DMS53 (cell line): ENCODE data around the gene BPGM.
A peak's percentile ranks its signal among the peaks of the same experiment; 100 is the strongest.

ENCODE experiments used
- DNase-seq: peaks from one replicate; lab custom pipeline; 2025; lab: John Stamatoyannopoulos, UW

Gene BPGM

DNA sequence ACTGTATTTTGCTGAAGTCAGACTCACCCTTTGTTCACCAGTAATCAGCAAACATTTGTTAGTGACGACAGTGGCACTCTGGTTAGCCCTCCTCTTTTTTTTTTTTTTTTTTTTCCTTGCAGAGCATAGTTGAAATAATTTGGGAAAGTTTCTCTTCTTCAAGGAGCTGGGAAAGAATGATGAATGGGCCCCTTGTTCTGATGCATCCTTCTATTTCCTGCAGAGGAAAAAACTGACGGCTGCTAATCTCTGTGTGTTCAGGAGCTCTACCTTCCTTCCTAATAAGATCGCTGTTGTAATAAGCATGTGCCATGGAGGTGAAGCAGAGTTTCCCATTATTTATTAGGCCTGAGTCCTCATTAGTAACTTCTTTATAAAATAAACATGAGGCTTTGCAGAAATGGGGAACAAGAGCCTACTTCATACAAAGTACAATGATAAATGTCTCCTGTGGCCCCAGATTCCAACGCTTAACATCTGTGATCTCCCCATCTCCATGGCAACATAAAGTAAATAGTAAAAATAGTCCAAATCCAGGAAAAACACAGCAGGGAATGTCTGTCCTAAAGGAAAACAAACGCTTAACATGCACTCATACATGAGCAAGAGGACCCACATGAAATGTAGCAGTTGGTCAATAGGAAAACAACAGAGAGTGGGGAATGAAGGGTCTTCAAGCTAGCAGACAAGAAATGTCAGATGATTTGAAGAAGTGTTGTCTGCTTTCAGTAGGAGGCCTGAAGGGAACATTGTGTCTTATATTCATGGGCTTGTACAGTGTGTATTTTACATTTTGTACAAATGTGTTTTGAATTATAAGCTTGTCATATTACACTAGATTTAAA is 73.7 kb downstream of the BPGM start:
- DNase-seq: peak; percentile 16

DNA sequence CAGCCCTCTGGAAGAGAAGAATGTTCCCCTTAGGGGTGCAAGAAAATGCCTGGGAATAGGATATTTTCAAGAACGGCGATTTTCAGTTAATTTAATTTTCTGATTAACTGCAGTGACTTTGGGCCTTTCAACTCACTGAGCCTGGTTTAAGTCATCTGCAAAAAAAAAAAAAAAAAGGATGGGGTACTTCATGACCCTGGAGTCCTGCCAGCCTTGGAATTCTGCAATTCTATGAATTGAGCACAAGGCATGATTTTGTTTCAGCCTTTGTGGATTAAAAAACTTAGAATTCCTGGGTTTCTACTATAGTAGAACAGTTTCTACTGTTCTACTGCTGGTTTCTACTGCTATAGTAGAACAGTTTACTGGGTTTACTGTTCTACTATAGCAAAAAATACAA is 74.5 kb downstream of the BPGM start:
- no peak for DNase-seq

DNA sequence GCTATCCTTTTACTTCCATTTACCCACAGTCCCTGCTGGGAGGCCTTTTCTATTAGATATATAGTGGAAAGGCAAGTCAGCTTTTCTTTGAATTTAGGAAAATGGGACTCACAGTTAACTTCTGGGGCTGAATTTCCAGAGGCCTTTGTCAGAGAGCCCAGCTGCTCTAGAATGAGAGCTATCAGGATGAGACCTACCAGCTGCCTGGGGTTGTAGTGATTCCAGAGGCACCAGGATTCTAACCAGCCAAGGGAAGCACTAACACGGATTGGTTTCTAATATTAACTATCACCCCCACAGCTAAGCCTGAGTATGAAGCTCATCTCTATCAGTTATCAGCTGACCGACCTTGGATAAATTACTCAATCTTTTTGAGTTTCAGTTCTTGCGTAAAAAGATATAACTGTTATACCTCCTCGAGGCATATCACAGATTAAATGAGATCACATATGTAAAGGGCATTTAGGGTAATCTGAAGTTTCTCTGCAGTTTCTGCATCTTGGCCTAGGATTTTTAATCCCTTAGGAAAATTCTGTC is 76.2 kb downstream of the BPGM start:
- no peak for DNase-seq

- DNase-seq: no peak
These were observed 77.2 kb downstream of the BPGM start for GRCh38 chr7:134723892-134724291.

- peak; percentile 67 for DNase-seq
These were observed 78.0 kb downstream of the BPGM start for GRCh38 chr7:134724606-134725005.

- DNase-seq: no peak
These were observed 79.9 kb downstream of the BPGM start for GRCh38 chr7:134726581-134726980.

GRCh38 chr7:134727711-134728110 is 81.1 kb downstream of the BPGM start:
- DNase-seq: no peak
